HepG2 (cell line): ENCODE data around the gene LINGO3. TPM values are rescaled to one million over a fixed set of nuclear protein-coding genes. Genes with fewer than 3 reads are reported as not detected.

ENCODE experiments used
- ARNT ChIP-seq: fragments of 450-650 bp; IDR thresholded peaks from 2 replicates; pipeline ENCODE4 v1.6.1; 2017
- ARNTL ChIP-seq: sonication (generic); formaldehyde crosslinking; IDR thresholded peaks from 2 replicates; pipeline ENCODE4 v1.4.0; 2020; ENCODE audit warnings: mild to moderate bottlenecking, missing genetic modification reagents
- GMEB1 ChIP-seq: sonication (generic); formaldehyde crosslinking; IDR thresholded peaks from 2 replicates; pipeline ENCODE4 v1.5.1; 2020; ENCODE audit warnings: missing genetic modification reagents, mild to moderate bottlenecking, borderline replicate concordance
- GTF3A ChIP-seq: sonication (generic); formaldehyde crosslinking; conservative IDR thresholded peaks from 2 replicates; pipeline ENCODE4 v1.4.0; 2020; ENCODE audit warnings: mild to moderate bottlenecking, missing genetic modification reagents
- HNRNPL ChIP-seq: fragments of 200-400 bp; formaldehyde crosslinking; IDR thresholded peaks from 2 replicates; pipeline ENCODE4 v1.6.1; 2017; ENCODE audit warnings: mild to moderate bottlenecking, low read depth, low read length
- KIAA2018 ChIP-seq: sonication (generic); formaldehyde crosslinking; IDR thresholded peaks from 2 replicates; pipeline ENCODE4 v1.5.0; 2020; ENCODE audit warnings: mild to moderate bottlenecking, missing genetic modification reagents, borderline replicate concordance
- MEF2D ChIP-seq: sonication (generic); formaldehyde crosslinking; IDR thresholded peaks from 2 replicates; pipeline ENCODE4 v1.5.1; 2020; ENCODE audit warnings: mild to moderate bottlenecking, missing genetic modification reagents
- MIXL1 ChIP-seq: IDR thresholded peaks from 2 replicates; pipeline ENCODE4 v1.6.1; 2016
- NCOA2 ChIP-seq: sonication (generic); formaldehyde crosslinking; IDR thresholded peaks from 2 replicates; pipeline ENCODE4 v1.8.0; 2022; ENCODE audit warnings: inconsistent platforms
- PAX8 ChIP-seq: sonication (generic); formaldehyde crosslinking; IDR thresholded peaks from 2 replicates; pipeline ENCODE4 v1.8.0; 2022; ENCODE audit warnings: mild to moderate bottlenecking, missing genetic modification reagents, borderline replicate concordance
- RXRB ChIP-seq: IDR thresholded peaks from 2 replicates; pipeline ENCODE4 v1.6.1; 2016; ENCODE audit warnings: borderline replicate concordance, missing genetic modification reagents, missing compliant biosample characterization
- SAP130 ChIP-seq: IDR thresholded peaks from 2 replicates; pipeline ENCODE4 v1.6.1; 2016; ENCODE audit warnings: low read depth
- SNAPC2 ChIP-seq: sonication (generic); formaldehyde crosslinking; IDR thresholded peaks from 2 replicates; pipeline ENCODE4 v1.8.1; 2022; ENCODE audit warnings: mild to moderate bottlenecking, missing genetic modification reagents
- SSRP1 ChIP-seq: IDR thresholded peaks from 2 replicates; pipeline ENCODE4 v1.6.1; 2016; ENCODE audit warnings: control low read depth
- TCF7 ChIP-seq: sonication (generic); IDR thresholded peaks from 2 replicates; pipeline ENCODE4 v1.6.1; 2016; ENCODE audit warnings: antibody characterized with exemption, low read depth
- ZIK1 ChIP-seq: sonication (generic); formaldehyde crosslinking; IDR thresholded peaks from 2 replicates; pipeline ENCODE4 v1.5.0; 2020; ENCODE audit warnings: mild to moderate bottlenecking, low read depth, missing genetic modification reagents, borderline replicate concordance
- ZNF121 ChIP-seq: sonication (generic); formaldehyde crosslinking; IDR thresholded peaks from 2 replicates; pipeline ENCODE4 v1.5.0; 2020; ENCODE audit warnings: mild to moderate bottlenecking, missing genetic modification reagents
- ZNF235 ChIP-seq: sonication (generic); formaldehyde crosslinking; IDR thresholded peaks from 2 replicates; pipeline ENCODE4 v1.8.1; 2023; ENCODE audit warnings: mild to moderate bottlenecking, missing genetic modification reagents, borderline replicate concordance
- ZNF414 ChIP-seq: sonication (generic); formaldehyde crosslinking; IDR thresholded peaks from 2 replicates; pipeline ENCODE4 v1.5.0; 2020; ENCODE audit warnings: missing genetic modification reagents
- polyA plus RNA-seq, 8 experiments: library from polyadenylated mRNA; depleted of rRNA in 3 of 8; stranded (reverse) in 7 of 8; unstranded in 1 of 8; fragments of >200 nt; fragmentation: Illumina TruSeq in 4 of 8; extraction: Trizol in 4 of 8; gene quantifications; 2 replicates each; pipeline versions ENCODE4 v1.2.1 to v1.2.3, GENCODE V29; 2011 to 2016; ENCODE audit warnings: low read depth in 4 of 8, missing spikeins in 1 of 8, mixed read lengths in 1 of 8; ENCODE audit not compliant: insufficient read depth in 1 of 8
- total RNA-seq, 5 experiments: library from RNA; depleted of rRNA; stranded (reverse); fragments of >200 nt; fragmentation: Illumina TruSeq; extraction: Trizol; gene quantifications; 2 replicates each; pipeline ENCODE4 v1.2.3, GENCODE V29; 2016; ENCODE audit warnings: low read depth in 1 of 5

The LINGO3 gene
- total and polyA plus RNA-seq, 2 of the 13 experiments (the other 11 are each of a cell fraction or from before 2014, with no cell fraction given), result not detected

- TF ChIP-seq MIXL1 (CRISPR knock-in tag), result 0 out of 2 replicates have a peak, but pooled peaks have one; percentile 27
- TF ChIP-seq GMEB1 (CRISPR knock-in tag), result no peak
- TF ChIP-seq PAX8 (CRISPR knock-in tag), result no peak
- no peak for TF ChIP-seq TCF7
- no peak for TF ChIP-seq ZNF414
- no peak for TF ChIP-seq GTF3A (CRISPR knock-in tag)
- TF ChIP-seq RXRB (CRISPR knock-in tag), result 0 out of 2 replicates have a peak, but pooled peaks have one; percentile 39
- TF ChIP-seq SSRP1, result no peak
- TF ChIP-seq ZNF235, result no peak
- peak; percentile 75 for TF ChIP-seq SAP130 (CRISPR knock-in tag)
- TF ChIP-seq SNAPC2 (CRISPR knock-in tag), result no peak
- no peak for TF ChIP-seq MEF2D (CRISPR knock-in tag)
- peak; percentile 44; the same call in 1 of the 2 replicates for TF ChIP-seq NCOA2 (CRISPR knock-in tag)
- TF ChIP-seq ZIK1 (CRISPR knock-in tag), result no peak
- TF ChIP-seq ARNT, result no peak
- no peak for TF ChIP-seq KIAA2018 (CRISPR knock-in tag)
- TF ChIP-seq ARNTL (CRISPR knock-in tag), result 0 out of 2 replicates have a peak, but pooled peaks have one; percentile 40
- TF ChIP-seq HNRNPL, result no peak
- 0 out of 2 replicates have a peak, but pooled peaks have one; percentile 11 for TF ChIP-seq ZNF121
Measured at GRCh38 chr19:2266183-2266993, 41.6 kb downstream of the LINGO3 start (continued).
